ENCODE measurements around the gene ABCF2.

The ABCF2 gene

GRCh38 chr7:151252561-151252835 is 25.5 kb upstream of the ABCF2 start:
- DNase-seq = no peak

- peak; percentile 44 for DNase-seq
Measured at GRCh38 chr7:151251689-151252560, 24.9 kb upstream of the ABCF2 start.

- no peak for DNase-seq
Measured at GRCh38 chr7:151251328-151251688, 24.3 kb upstream of the ABCF2 start.

GRCh38 chr7:151250181-151251132 is 23.5 kb upstream of the ABCF2 start:
- no peak for DNase-seq

- no peak for DNase-seq
Measured at GRCh38 chr7:151249732-151250072, 22.7 kb upstream of the ABCF2 start.

- peak; percentile 54 for DNase-seq
Measured at GRCh38 chr7:151249034-151249731, 22.2 kb upstream of the ABCF2 start.

GRCh38 chr7:151248346-151249033 is 21.5 kb upstream of the ABCF2 start, which contains the start of gene SMARCD3:
SMARCD3 (minus strand) TSS chr7:151248694; CDS start chr7:151248562, 132 bp downstream.
- peak; percentile 53 for DNase-seq

GRCh38 chr7:151247611-151248345 is 20.8 kb upstream of the ABCF2 start:
- no peak for DNase-seq

- DNase-seq = no peak
Measured at GRCh38 chr7:151246851-151247580, 20.0 kb upstream of the ABCF2 start.

GRCh38 chr7:151246102-151246850 is 19.3 kb upstream of the ABCF2 start:
- no peak for DNase-seq

- DNase-seq = peak; percentile 70
Measured at GRCh38 chr7:151245360-151246101, 18.5 kb upstream of the ABCF2 start.

GRCh38 chr7:151244841-151245346 is 17.9 kb upstream of the ABCF2 start:
- no peak for DNase-seq

GRCh38 chr7:151244196-151244840 is 17.3 kb upstream of the ABCF2 start:
- DNase-seq = peak; percentile 53

GRCh38 chr7:151243408-151244195 is 16.6 kb upstream of the ABCF2 start:
- peak; percentile 48 for DNase-seq

GRCh38 chr7:151243045-151243349 is 16.0 kb upstream of the ABCF2 start:
- DNase-seq = no peak

- DNase-seq = no peak
Measured at GRCh38 chr7:151242159-151243044, 15.4 kb upstream of the ABCF2 start.

- DNase-seq = no peak
Measured at GRCh38 chr7:151241755-151242096, 14.7 kb upstream of the ABCF2 start.

All from activated naive CD4-positive, alpha-beta T cell treated with anti-CD3 and anti-CD28 coated beads, Interleukin-2, amount 50 U/mL, for 16 hours (primary cell).